Measurements from ENCODE around the gene CCL1.

Gene CCL1

DNA sequence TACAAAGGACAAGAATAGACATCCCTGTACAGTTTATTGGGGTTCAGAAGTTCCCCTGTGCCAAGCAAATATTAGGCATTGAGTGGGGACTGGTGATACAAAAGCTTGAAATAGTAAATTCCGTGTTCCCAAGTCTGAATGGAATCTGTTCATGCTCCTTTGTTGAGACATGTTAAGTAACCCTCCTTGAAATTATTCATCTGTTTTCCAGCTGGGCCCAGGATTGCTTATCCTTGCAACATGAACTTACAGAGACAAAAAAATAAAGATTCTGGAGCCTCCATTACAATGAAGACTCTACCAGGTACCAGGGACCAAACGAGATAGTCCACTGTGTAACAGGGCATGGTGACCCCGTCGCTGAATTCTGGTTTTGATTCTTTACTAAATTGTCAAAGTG lies 49.9 kb downstream of the CCL1 start:
- H3K4me3 ChIP-seq (replicated peaks; ENCODE audit: low read depth, low read length), result no peak overlapping the region
- TF ChIP-seq, protein P1, sequence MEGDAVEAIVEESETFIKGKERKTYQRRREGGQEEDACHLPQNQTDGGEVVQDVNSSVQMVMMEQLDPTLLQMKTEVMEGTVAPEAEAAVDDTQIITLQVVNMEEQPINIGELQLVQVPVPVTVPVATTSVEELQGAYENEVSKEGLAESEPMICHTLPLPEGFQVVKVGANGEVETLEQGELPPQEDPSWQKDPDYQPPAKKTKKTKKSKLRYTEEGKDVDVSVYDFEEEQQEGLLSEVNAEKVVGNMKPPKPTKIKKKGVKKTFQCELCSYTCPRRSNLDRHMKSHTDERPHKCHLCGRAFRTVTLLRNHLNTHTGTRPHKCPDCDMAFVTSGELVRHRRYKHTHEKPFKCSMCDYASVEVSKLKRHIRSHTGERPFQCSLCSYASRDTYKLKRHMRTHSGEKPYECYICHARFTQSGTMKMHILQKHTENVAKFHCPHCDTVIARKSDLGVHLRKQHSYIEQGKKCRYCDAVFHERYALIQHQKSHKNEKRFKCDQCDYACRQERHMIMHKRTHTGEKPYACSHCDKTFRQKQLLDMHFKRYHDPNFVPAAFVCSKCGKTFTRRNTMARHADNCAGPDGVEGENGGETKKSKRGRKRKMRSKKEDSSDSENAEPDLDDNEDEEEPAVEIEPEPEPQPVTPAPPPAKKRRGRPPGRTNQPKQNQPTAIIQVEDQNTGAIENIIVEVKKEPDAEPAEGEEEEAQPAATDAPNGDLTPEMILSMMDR (IDR thresholded peaks at IDR 0.05; ENCODE audit: low read depth, low read length, missing control alignments), result no peak
- no peak for DNase-seq (ENCODE audit: extremely low read depth, low read depth)

DNA sequence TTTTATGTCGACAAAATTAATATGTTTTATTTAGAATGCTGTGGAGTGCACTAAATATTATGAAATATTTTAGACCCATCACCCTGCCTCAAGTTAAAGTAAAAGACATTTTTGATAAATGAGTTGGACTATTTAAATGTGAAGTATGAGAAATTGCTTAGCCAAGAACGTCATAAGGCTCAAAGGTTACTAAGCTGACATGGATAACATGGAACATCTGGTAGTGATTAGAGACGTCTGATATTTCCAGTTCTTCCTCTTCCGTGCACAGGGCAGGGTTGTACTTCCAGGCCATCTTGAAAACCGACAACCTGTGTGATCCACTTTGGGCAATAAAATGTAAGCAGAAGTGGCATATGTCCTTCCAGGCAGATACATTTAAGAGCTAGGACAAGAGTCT lies 51.0 kb downstream of the CCL1 start:
- TF ChIP-seq, protein P1 (IDR thresholded peaks at IDR 0.05; ENCODE audit: low read depth, low read length, missing control alignments), result no peak
- H3K4me3 ChIP-seq (replicated peaks; ENCODE audit: low read depth, low read length), result no peak overlapping the region
- DNase-seq (ENCODE audit: extremely low read depth, low read depth), result peak; percentile 78

DNA sequence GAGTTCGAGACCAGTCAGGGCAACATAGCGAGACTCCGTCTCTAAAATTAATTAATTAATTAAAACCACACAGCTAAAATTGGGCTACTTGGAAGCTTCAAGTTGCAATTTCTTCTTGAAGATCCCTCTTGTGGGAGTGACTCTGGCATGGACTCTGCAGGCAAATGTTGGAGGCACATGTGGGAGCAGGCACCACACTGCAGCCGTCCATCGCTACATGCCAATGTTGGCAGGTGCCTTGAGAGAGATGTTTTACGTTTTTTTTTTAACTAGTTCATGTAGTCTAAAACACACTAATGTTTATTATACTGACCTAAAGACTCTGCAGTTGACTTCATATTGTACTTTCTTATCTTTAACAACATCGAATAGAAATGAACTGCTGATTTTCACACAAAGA lies 51.7 kb downstream of the CCL1 start:
- DNase-seq (ENCODE audit: extremely low read depth, low read depth), result no peak
- H3K4me3 ChIP-seq (replicated peaks; ENCODE audit: low read depth, low read length), result no peak overlapping the region
- TF ChIP-seq, protein P1 (IDR thresholded peaks at IDR 0.05; ENCODE audit: low read depth, low read length, missing control alignments), result no peak

Measured in HFF-Myc (cell line).